Karpas-422 (cell line): ENCODE data around the gene LETM1. TPM values are rescaled to one million over a fixed set of nuclear protein-coding genes. Genes with fewer than 3 reads are reported as not detected.

ENCODE experiments used
- DNase-seq: peaks from one replicate; pipeline ENCODE4 v3.0.0-alpha.2; 2015
- H2AFZ ChIP-seq: fragments of 200-600 bp; sonication (generic); 2 replicates; pipeline ENCODE4 v1.6.1; 2014; ENCODE audit warnings: antibody characterized with exemption, low read length, mixed read lengths
- H3K27ac ChIP-seq: fragments of 200-600 bp; sonication (generic); 2 replicates; pipeline ENCODE4 v1.5.1; 2014; ENCODE audit warnings: mild to moderate bottlenecking, low read length, moderate library complexity
- H3K27me3 ChIP-seq: fragments of 200-600 bp; sonication (generic); 2 replicates; pipeline ENCODE4 v1.6.1; 2014; ENCODE audit warnings: low read length, mixed read lengths
- H3K36me3 ChIP-seq: fragments of 200-600 bp; sonication (generic); 2 replicates; pipeline ENCODE4 v1.6.1; 2014; ENCODE audit warnings: low read length, mixed read lengths; ENCODE audit not compliant: insufficient read depth
- H3K4me1 ChIP-seq: fragments of 200-600 bp; sonication (generic); 2 replicates; pipeline ENCODE4 v1.6.1; 2014; ENCODE audit warnings: mild to moderate bottlenecking, low read length, mixed read lengths
- H3K4me2 ChIP-seq: fragments of 200-600 bp; sonication (generic); 2 replicates; pipeline ENCODE4 v1.6.1; 2014; ENCODE audit warnings: low read length, low read depth, mild to moderate bottlenecking; ENCODE audit not compliant: poor library complexity, severe bottlenecking
- H3K4me3 ChIP-seq: fragments of 200-600 bp; sonication (generic); 2 replicates; pipeline ENCODE4 v1.5.1; 2014; ENCODE audit warnings: mild to moderate bottlenecking, antibody characterized with exemption, low read length, mixed read lengths
- H3K79me2 ChIP-seq: fragments of 200-600 bp; sonication (generic); 2 replicates; pipeline ENCODE4 v1.6.1; 2014; ENCODE audit warnings: mild to moderate bottlenecking, low read length, mixed read lengths
- H3K9ac ChIP-seq: fragments of 200-600 bp; sonication (generic); 2 replicates; pipeline ENCODE4 v1.6.0; 2014; ENCODE audit warnings: low read length
- H3K9me2 ChIP-seq: fragments of 200-600 bp; sonication (generic), shearing (Covaris generic); replicated peaks from 2 replicates; pipeline ENCODE4 v1.6.0; 2014; ENCODE audit warnings: mild to moderate bottlenecking, low read length, moderate library complexity; ENCODE audit not compliant: insufficient read depth
- H3K9me3 ChIP-seq: fragments of 300-700, 200-600 bp; sonication (generic); 2 replicates; pipeline ENCODE4 v1.6.1; 2014; ENCODE audit warnings: low read length, mixed read lengths
- H4K20me1 ChIP-seq: fragments of 200-600 bp; sonication (generic); 2 replicates; pipeline ENCODE4 v1.6.1; 2014; ENCODE audit warnings: mild to moderate bottlenecking, antibody characterized with exemption, low read length, low read depth; ENCODE audit not compliant: insufficient read depth
- total RNA-seq: library from RNA; depleted of rRNA; stranded (reverse); fragments of >200 nt; shearing (Covaris generic); gene quantifications from 2 replicates; pipeline ENCODE4 v1.2.3, GENCODE V29; 2014; ENCODE audit warnings: low replicate concordance

The LETM1 gene
- total RNA-seq, 1 experiment from 2014 or later, result 25.2 TPM

DNA sequence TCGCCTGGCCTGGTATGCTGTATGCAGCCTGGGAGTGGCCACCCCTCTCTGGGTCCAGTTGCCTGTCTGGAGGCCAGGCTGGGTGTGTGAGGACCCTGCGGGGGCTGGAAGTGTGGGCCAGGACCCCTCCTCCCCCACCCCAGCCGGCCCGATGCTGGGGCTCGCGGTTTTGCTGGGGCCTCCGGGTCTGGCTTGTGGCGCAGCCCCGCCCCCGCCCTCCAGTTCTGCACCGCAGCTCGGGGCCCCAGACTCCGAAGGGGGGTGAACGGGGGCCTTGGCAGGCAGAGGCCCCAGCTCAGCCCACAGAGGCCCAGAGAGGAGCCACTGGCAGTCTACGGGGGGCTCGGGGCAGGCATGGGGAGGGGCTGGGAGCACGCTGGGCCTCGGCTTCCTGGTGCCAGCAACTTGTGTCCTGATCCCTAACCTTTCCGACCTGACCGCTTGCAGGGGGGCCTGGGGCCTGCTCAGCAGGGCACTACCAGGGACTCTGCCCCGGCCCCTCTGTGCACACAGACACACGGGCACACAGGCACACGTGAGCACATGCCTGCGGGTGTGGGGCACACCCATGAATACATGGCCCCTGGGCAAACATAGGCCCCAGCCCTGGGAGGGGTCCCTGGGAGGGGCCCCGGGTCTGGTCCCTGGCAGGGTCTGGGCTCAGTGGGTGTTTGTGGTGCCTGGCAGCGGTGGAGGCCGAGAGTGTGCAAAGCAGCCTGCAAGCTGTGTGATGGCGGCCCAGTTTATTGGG, 84.2 kb downstream of the LETM1 start:
- Histone ChIP-seq H3K9ac (no peak overlapping the region), H3K79me2 (no peaks in the 10 kb centered on the region), H2AFZ (no peak overlapping the region), H3K4me1 (peaks cover 52% of the 10 kb centered on the region), H3K4me3 (no peak overlapping the region), H3K9me2 (no peaks in the 10 kb centered on the region), H3K9me3 (no peaks in the 10 kb centered on the region), H3K27ac (no peak overlapping the region), H3K36me3 (no peaks in the 10 kb centered on the region), H3K4me2 (no peak overlapping the region), H4K20me1 (peaks cover 15% of the 10 kb centered on the region; the same call in 1 of the 2 replicates), H3K27me3 (no peaks in the 10 kb centered on the region)
- DNase-seq, result no peak

DNA sequence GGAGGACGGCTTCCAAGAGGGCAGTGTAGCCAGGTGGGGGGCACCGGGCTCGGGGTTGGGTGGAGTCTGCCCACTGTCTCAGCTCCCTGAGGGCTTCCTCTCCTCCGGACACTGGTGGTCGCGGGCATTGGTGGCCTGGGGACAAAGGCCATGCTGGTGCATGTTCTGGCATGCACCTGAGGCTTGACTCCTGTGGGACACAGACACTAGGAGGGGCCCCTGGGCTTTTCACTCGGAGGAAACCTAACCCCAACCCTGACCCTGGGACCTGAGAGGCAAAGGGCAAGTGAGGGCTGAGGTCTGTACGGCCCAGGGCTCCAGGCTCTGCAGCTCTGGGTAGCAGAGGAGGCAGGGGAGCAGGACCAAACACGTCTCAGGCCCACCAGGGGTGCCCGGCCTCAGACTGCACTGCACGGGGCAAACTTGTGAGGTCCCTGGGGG, 85.1 kb downstream of the LETM1 start:
- Histone ChIP-seq H3K4me1 (peaks cover 54% of the 10 kb centered on the region), H3K9me2 (no peaks in the 10 kb centered on the region), H3K4me3 (no peak overlapping the region), H2AFZ (no peak overlapping the region), H3K27ac (no peak overlapping the region), H3K27me3 (no peaks in the 10 kb centered on the region), H4K20me1 (peaks cover 24% of the 10 kb centered on the region; the same call in 1 of the 2 replicates), H3K9ac (no peak overlapping the region), H3K36me3 (no peaks in the 10 kb centered on the region), H3K4me2 (no peak overlapping the region), H3K79me2 (no peaks in the 10 kb centered on the region), H3K9me3 (no peaks in the 10 kb centered on the region)
- DNase-seq, result no peak

DNA sequence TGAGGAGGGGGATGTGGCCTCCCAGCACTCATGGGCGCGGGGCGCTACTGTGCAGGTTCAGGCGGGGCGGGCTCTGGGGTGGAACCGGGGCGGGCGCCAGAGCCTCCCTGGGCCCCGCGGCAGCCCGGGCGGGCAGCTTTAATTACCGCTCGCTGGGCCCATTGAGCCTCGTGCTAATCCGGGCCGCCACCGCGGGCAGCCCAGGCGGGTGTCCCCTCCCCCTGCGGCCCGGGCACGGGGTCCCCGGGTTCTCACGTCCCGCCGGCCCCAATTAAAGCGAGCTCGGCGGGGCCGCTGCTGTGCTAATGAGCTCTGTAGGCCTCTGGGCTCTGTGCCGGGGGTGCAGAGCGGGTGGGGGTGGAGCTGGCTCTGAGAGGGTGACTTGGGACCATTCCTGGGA, 85.7 kb downstream of the LETM1 start:
- Histone ChIP-seq H2AFZ (no peak overlapping the region), H4K20me1 (peaks cover 26% of the 10 kb centered on the region; the same call in 1 of the 2 replicates), H3K4me2 (no peak overlapping the region), H3K36me3 (no peaks in the 10 kb centered on the region), H3K9me2 (no peaks in the 10 kb centered on the region), H3K79me2 (no peaks in the 10 kb centered on the region), H3K4me3 (no peak overlapping the region), H3K27ac (no peak overlapping the region), H3K27me3 (no peaks in the 10 kb centered on the region), H3K9ac (no peak overlapping the region), H3K4me1 (peaks cover 51% of the 10 kb centered on the region), H3K9me3 (no peaks in the 10 kb centered on the region)
- no peak for DNase-seq

DNA sequence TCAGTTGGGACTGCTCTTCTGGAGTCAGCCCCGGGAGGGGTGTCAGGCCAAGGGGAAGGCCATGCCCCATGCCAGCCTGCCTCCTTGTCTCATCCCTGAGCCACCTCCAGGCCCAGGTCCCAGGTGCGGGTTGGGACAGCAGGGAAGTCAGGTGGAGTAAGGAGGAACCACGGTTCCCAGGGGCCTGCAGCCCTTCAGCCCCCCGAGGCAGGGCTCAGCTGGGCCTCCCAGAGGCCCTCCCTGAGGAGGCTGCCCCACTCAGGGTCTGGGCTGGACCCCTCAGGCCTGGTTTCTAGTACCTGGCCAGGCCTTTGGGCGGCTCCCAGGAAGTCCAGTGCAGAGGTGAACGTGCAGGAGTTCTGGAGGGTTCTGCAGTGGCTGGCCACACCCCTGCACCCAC, 86.3 kb downstream of the LETM1 start:
- no peak overlapping the region for H3K27ac ChIP-seq
- no peak for DNase-seq
- H3K79me2 ChIP-seq, result no peaks in the 10 kb centered on the region
- no peak overlapping the region for H3K9ac ChIP-seq
- no peaks in the 10 kb centered on the region for H3K36me3 ChIP-seq
- no peaks in the 10 kb centered on the region for H3K27me3 ChIP-seq
- no peaks in the 10 kb centered on the region for H3K9me2 ChIP-seq
- H3K4me2 ChIP-seq, result no peak overlapping the region
- H4K20me1 ChIP-seq, result peaks cover 26% of the 10 kb centered on the region; the same call in 1 of the 2 replicates
- no peaks in the 10 kb centered on the region for H3K9me3 ChIP-seq
- H3K4me3 ChIP-seq, result no peak overlapping the region
- peaks cover 51% of the 10 kb centered on the region for H3K4me1 ChIP-seq
- H2AFZ ChIP-seq, result no peak overlapping the region

DNA sequence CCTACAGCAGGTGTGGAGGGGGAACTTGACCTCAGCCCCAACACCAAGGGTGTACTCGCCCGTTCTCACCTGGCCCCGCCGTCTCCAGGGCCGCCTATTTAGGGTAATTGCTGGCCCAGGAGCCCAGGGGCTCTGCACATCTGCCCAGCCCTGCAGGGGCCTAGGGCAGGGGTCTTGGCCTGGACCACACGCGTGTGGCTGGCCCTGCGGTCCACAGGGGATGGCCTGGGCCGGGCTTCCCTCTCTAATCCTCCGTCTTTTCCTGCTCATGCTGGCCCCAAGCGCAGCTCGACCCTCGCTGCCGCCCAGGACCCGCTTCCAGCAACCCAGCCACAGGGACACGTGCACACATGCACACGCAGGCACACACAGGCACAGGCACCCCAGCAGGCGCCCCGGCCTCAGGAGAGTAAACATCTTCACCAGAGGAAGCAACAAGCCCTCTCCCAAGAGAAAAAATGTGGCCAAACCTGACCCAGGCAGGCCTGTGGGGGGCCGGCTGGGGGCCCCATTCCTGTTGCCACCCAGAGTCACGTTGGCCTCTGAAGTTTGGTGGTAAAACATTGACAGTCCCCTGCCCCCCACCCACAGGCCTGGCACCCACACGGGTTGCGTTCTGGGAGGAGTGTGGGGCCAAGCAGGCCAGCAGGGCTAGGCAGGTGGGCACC, 87.5 kb downstream of the LETM1 start:
- Histone ChIP-seq H3K9me3 (no peaks in the 10 kb centered on the region), H2AFZ (no peak overlapping the region), H3K79me2 (no peaks in the 10 kb centered on the region), H3K4me2 (peak overlapping the region; percentile 70), H3K9me2 (no peaks in the 10 kb centered on the region), H3K27me3 (no peaks in the 10 kb centered on the region), H3K36me3 (no peaks in the 10 kb centered on the region), H3K27ac (no peak overlapping the region), H3K4me3 (peak overlapping the region; percentile 52; the same call in 1 of the 2 replicates), H3K4me1 (peaks cover 50% of the 10 kb centered on the region), H4K20me1 (peaks cover 26% of the 10 kb centered on the region; the same call in 1 of the 2 replicates), H3K9ac (no peak overlapping the region)
- DNase-seq, result no peak

DNA sequence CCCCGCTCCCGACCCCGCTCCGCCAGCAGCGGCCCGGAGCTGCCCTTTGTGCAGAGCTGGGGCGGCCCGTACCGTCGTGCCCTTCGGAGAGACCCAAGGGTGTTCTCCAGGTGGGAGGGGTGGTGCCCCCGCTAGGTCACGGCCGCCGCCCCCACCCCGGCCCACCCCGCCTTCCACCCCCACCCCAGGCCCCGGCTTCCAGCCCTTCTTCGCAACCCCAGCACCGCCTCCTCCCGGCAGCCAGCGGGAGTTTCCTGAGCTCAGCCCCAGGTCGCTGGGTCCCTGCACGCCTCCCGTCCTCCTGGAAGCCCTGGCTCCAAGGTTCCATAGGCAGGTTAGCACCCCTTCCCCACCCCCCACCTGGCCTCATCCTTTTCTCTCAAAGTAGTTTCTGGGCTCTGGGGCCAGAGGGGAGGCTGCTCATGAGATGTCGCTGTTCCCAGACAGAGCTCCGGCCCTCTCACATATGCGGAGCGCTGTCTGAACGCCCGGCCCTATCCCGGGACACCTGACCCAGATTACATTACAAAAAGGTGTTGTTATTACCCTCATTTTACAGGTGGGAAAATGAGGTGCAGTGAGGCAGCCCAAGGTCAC, 88.1 kb downstream of the LETM1 start:
- H3K9ac ChIP-seq, result peak overlapping the region; percentile 45; the same call in 1 of the 2 replicates
- H3K36me3 ChIP-seq, result no peaks in the 10 kb centered on the region
- H3K79me2 ChIP-seq, result no peaks in the 10 kb centered on the region
- H3K4me1 ChIP-seq, result peaks cover 46% of the 10 kb centered on the region
- peak; percentile 76 for DNase-seq
- peaks cover 26% of the 10 kb centered on the region; the same call in 1 of the 2 replicates for H4K20me1 ChIP-seq
- H3K27ac ChIP-seq, result no peak overlapping the region
- peak overlapping the region; percentile 70 for H3K4me2 ChIP-seq
- peak overlapping the region; percentile 52; the same call in 1 of the 2 replicates for H3K4me3 ChIP-seq
- H2AFZ ChIP-seq, result no peak overlapping the region
- H3K27me3 ChIP-seq, result no peaks in the 10 kb centered on the region
- no peaks in the 10 kb centered on the region for H3K9me2 ChIP-seq
- H3K9me3 ChIP-seq, result no peaks in the 10 kb centered on the region

DNA sequence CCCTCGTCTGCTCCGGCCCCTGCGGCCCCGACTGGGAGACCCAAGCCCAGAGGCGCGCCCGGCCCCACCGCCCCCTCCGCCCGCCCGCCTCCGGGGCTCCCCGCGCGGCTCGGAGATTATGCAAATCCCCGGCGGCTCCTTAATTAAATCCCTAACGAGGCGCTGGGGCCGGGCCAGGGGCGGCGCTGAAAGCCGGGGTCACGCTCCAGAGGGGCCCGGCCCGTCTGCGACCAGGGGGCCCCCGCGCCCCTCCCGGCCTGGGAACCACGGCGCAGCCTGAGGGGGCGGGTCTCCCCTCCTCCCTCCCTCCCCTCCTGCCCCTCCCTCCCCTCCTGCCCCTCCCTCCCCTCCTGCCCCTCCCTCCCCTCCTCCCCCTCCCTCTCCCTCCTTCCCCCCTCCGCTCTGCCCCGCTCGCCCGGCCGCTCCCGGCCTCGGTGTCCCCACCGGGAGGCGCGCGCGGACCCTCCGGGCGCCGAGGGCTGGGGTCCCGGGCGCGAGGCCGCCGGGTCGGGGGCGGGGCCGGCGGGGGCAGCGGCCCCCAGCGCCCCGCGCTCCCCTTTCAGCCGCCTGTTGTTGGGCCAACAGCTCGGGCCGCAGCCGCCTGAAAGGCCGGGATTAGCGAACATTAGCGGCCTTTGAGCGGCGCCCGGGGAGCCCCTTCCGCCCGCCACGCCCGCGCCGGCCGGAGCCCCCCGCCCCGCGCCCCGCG, 88.7 kb downstream of the LETM1 start:
- H3K9ac ChIP-seq, result no peak overlapping the region
- no peaks in the 10 kb centered on the region for H3K9me2 ChIP-seq
- H3K4me1 ChIP-seq, result peaks cover 44% of the 10 kb centered on the region
- no peak overlapping the region for H3K4me3 ChIP-seq
- H3K4me2 ChIP-seq, result peak overlapping the region; percentile 47
- H3K27me3 ChIP-seq, result no peaks in the 10 kb centered on the region
- no peaks in the 10 kb centered on the region for H3K36me3 ChIP-seq
- H4K20me1 ChIP-seq, result peaks cover 21% of the 10 kb centered on the region; the same call in 1 of the 2 replicates
- no peaks in the 10 kb centered on the region for H3K79me2 ChIP-seq
- H3K27ac ChIP-seq, result no peak overlapping the region
- peak; percentile 89 for DNase-seq
- H2AFZ ChIP-seq, result no peak overlapping the region
- no peaks in the 10 kb centered on the region for H3K9me3 ChIP-seq
